ENCODE results near the gene P2RX3.
"Not testable (repeated sequence)": the region's sequence is repeated elsewhere in the genome, so short reads cannot be mapped to it uniquely, and the experiment has no call there.

The P2RX3 gene

GRCh38 chr11:57349491-57350274 lies 11.5 kb downstream of the P2RX3 start:
- DNase-seq (ENCODE audit: low read depth in 2 of 2): peak; percentile 45 to 47

- DNase-seq (ENCODE audit: low read depth in 2 of 2): no peak
Measured at GRCh38 chr11:57353036-57353435, 14.9 kb downstream of the P2RX3 start.

GRCh38 chr11:57353446-57353845 lies 15.3 kb downstream of the P2RX3 start:
- DNase-seq (ENCODE audit: low read depth in 2 of 2): no peak

GRCh38 chr11:57353852-57354251 lies 15.7 kb downstream of the P2RX3 start:
- DNase-seq (ENCODE audit: low read depth in 2 of 2): no peak

GRCh38 chr11:57354699-57355098 lies 16.5 kb downstream of the P2RX3 start:
- DNase-seq (ENCODE audit: low read depth in 2 of 2): no peak

GRCh38 chr11:57356268-57356667 lies 18.1 kb downstream of the P2RX3 start:
- no peak for DNase-seq (ENCODE audit: low read depth in 2 of 2)

- no peak for DNase-seq (ENCODE audit: low read depth in 2 of 2)
Measured at GRCh38 chr11:57357310-57357709, 19.2 kb downstream of the P2RX3 start.

- no peak for DNase-seq (ENCODE audit: low read depth in 2 of 2)
Measured at GRCh38 chr11:57357856-57358255, 19.7 kb downstream of the P2RX3 start.

GRCh38 chr11:57358543-57358961 lies 20.4 kb downstream of the P2RX3 start:
- DNase-seq (ENCODE audit: low read depth in 2 of 2): no peak

GRCh38 chr11:57358991-57359390 lies 20.8 kb downstream of the P2RX3 start:
- no peak for DNase-seq (ENCODE audit: low read depth in 2 of 2)

GRCh38 chr11:57359396-57359795 lies 21.2 kb downstream of the P2RX3 start:
- no peak for DNase-seq (ENCODE audit: low read depth in 2 of 2)

- no peak for DNase-seq (ENCODE audit: low read depth in 2 of 2)
Measured at GRCh38 chr11:57359896-57360690, 21.9 kb downstream of the P2RX3 start.

- no peak for DNase-seq (ENCODE audit: low read depth in 2 of 2)
Measured at GRCh38 chr11:57360991-57361390, 22.8 kb downstream of the P2RX3 start.

- DNase-seq (ENCODE audit: low read depth in 2 of 2): not testable (repeated sequence)
Measured at GRCh38 chr11:57361420-57361819, 23.3 kb downstream of the P2RX3 start.

GRCh38 chr11:57361926-57362325 lies 23.8 kb downstream of the P2RX3 start:
- no peak for DNase-seq (ENCODE audit: low read depth in 2 of 2)

GRCh38 chr11:57363131-57364080 lies 25.3 kb downstream of the P2RX3 start:
- no peak for DNase-seq (ENCODE audit: low read depth in 2 of 2)

- no peak for DNase-seq (ENCODE audit: low read depth in 2 of 2)
Measured at GRCh38 chr11:57364851-57365660, 26.9 kb downstream of the P2RX3 start.

- DNase-seq (ENCODE audit: low read depth in 2 of 2): no peak
Measured at GRCh38 chr11:57368106-57368844, 30.1 kb downstream of the P2RX3 start.

GRCh38 chr11:57368845-57369232 lies 30.7 kb downstream of the P2RX3 start:
- no peak for DNase-seq (ENCODE audit: low read depth in 2 of 2)

GRCh38 chr11:57370251-57370650 lies 32.1 kb downstream of the P2RX3 start:
- no peak for DNase-seq (ENCODE audit: low read depth in 2 of 2)

Measured in stimulated activated CD8-positive, alpha-beta memory T cell treated with anti-CD3 and anti-CD28 coated beads, Interleukin-2, amount 100 ng/mL, for 1 hour (primary cell).